GM12878 (cell line): Measurements from ENCODE around the gene RPS6KA3.

Source experiments
- ATF7 ChIP-seq: fragments of 450-650 bp; IDR thresholded peaks from 2 replicates; pipeline ENCODE4 v1.6.1; 2016; ENCODE audit warnings: low read depth, mild to moderate bottlenecking
- CHD4 ChIP-seq: fragments of 200-600 bp; sonication (generic); IDR thresholded peaks from 2 replicates; pipeline ENCODE4 v1.6.1; 2016; ENCODE audit warnings: mild to moderate bottlenecking
- E4F1 ChIP-seq: fragments of 450-650 bp; IDR thresholded peaks from 2 replicates; pipeline ENCODE4 v1.6.1; 2018; ENCODE audit warnings: borderline replicate concordance, mild to moderate bottlenecking; ENCODE audit not compliant: partially characterized antibody
- EGR1 ChIP-seq, 2 experiments: IDR thresholded peaks; 1 replicate in 1 of 2; 2 replicates in 1 of 2; pipeline ENCODE4 v1.6.1; 2011 to 2012; ENCODE audit warnings: low read depth in 2 of 2, low read length in 2 of 2, borderline replicate concordance in 1 of 2, mild to moderate bottlenecking in 1 of 2, moderate library complexity in 1 of 2
- GABPA ChIP-seq: IDR thresholded peaks from 2 replicates; pipeline ENCODE4 v1.6.1; 2014; ENCODE audit warnings: antibody characterized with exemption, low read depth, mild to moderate bottlenecking, inconsistent platforms
- HCFC1 ChIP-seq: fragments of 150-350 bp; IDR thresholded peaks from 2 replicates; pipeline ENCODE4 v1.6.1; 2014; ENCODE audit warnings: low read length
- POLR2AphosphoS5 ChIP-seq: IDR thresholded peaks from 2 replicates; pipeline ENCODE4 v1.6.1; 2011; ENCODE audit warnings: mild to moderate bottlenecking, low read length, inconsistent platforms
- SIN3A ChIP-seq: IDR thresholded peaks from 2 replicates; pipeline ENCODE4 v1.6.1; 2012; ENCODE audit warnings: low read depth, low read length, improper control_type of control experiment
- TF ChIP-seq, protein P1 (sequence below), 3 experiments: IDR thresholded peaks in 2 of 3; conservative IDR thresholded peaks in 1 of 3; 2 replicates each; pipeline ENCODE4 v1.5.1; 2011; ENCODE audit warnings: low read depth in 3 of 3, low read length in 3 of 3, mild to moderate bottlenecking in 3 of 3, control low read depth in 2 of 3, moderate library complexity in 2 of 3, inconsistent platforms in 1 of 3, mixed read lengths in 1 of 3; ENCODE audit not compliant: control insufficient read depth in 2 of 3, insufficient read depth in 1 of 3; ENCODE audit errors: extremely low read depth in 1 of 3
- TF ChIP-seq, protein P2 (sequence below): IDR thresholded peaks from 2 replicates; pipeline ENCODE4 v1.6.1; 2012; ENCODE audit warnings: low read depth, low read length, improper control_type of control experiment

- TF ChIP-seq CHD4 = no peak
- no peak for TF ChIP-seq SIN3A
- no peak for TF ChIP-seq GABPA
- no peak for TF ChIP-seq EGR1 (IDR thresholded peaks at IDR 0.05; ENCODE audit: borderline replicate concordance in 1 of 2, low read depth in 2 of 2, low read length in 2 of 2)
- TF ChIP-seq HCFC1 = no peak
- TF ChIP-seq, protein P1, sequence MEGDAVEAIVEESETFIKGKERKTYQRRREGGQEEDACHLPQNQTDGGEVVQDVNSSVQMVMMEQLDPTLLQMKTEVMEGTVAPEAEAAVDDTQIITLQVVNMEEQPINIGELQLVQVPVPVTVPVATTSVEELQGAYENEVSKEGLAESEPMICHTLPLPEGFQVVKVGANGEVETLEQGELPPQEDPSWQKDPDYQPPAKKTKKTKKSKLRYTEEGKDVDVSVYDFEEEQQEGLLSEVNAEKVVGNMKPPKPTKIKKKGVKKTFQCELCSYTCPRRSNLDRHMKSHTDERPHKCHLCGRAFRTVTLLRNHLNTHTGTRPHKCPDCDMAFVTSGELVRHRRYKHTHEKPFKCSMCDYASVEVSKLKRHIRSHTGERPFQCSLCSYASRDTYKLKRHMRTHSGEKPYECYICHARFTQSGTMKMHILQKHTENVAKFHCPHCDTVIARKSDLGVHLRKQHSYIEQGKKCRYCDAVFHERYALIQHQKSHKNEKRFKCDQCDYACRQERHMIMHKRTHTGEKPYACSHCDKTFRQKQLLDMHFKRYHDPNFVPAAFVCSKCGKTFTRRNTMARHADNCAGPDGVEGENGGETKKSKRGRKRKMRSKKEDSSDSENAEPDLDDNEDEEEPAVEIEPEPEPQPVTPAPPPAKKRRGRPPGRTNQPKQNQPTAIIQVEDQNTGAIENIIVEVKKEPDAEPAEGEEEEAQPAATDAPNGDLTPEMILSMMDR (IDR thresholded peaks at IDR 0.05 in 2 of 3, conservative IDR thresholded peaks at IDR 0.05 in 1 of 3; ENCODE audit: control insufficient read depth in 2 of 3, extremely low read depth in 1 of 3, insufficient read depth in 1 of 3, low read depth in 3 of 3, low read length in 3 of 3) = no peak
- no peak for TF ChIP-seq ATF7
- no peak for TF ChIP-seq POLR2AphosphoS5
- no peak for TF ChIP-seq E4F1
- TF ChIP-seq, protein P2, sequence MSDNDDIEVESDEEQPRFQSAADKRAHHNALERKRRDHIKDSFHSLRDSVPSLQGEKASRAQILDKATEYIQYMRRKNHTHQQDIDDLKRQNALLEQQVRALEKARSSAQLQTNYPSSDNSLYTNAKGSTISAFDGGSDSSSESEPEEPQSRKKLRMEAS = no peak
These were observed 47.7 kb downstream of the RPS6KA3 start for GRCh38 chrX:20218836-20219505.
